Effector CD8-positive, alpha-beta T cell (primary cell): ENCODE data around the gene UBB.

Experiments
- DNase-seq: peaks from one replicate; lab custom pipeline; 2025; lab: John Stamatoyannopoulos, UW

UBB gene

DNA sequence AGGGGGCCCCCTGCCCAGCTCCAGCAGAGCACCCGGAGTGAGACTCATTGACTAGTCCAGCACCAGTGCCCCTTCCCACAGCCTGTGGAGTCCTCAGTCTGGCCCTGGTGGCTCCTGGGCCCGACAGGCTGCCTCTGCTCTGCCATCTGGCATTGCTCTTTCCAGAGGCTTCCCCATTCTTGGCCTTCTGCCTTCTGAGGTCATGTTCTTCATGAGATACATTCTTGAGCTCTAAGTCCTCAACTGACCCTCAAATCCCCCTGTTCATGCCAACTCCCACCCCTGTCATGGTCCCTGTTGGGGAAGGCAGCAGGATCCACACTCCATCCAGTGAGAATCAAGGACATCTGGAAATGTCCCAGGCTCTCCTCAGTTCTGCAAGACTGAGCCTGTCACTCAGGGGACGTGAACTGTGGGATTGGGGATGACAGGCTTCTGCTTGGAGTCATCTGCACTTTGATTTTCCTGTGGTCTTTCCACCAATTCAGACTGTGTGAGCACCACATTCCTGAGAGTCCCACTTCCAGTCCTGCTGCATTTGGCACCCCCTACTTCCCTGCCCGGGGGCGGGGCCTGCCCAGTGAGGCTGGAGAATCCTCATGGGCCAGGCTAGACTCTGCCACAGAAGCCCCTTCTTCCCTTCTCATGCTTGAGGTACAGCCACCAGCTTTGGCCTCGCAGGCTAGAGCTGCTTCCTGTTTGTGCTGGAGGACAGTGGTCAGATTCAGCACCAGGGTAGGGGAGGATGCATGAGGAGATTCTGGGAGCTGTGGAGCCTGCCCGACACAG lies 37.2 kb downstream of the UBB start:
- no peak for DNase-seq

DNA sequence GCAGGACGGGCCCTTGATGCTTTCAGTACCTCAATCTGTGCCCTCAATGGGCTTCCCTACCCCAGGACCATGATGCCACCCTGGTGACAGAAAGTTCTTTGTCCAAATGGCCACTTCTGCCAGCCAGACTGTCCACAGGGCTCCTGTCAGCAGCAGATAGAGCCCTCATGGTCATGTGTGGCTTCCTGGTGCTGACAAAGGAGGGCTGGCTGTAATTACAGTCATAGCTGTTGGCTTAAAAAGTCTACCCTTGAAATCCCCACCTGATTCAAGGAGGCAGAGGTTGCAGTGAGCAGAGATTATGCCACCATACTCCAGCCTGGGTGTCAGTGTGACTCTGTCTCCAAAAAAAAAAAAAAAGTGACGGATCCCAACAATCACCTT lies 37.8 kb downstream of the UBB start:
- DNase-seq = no peak

DNA sequence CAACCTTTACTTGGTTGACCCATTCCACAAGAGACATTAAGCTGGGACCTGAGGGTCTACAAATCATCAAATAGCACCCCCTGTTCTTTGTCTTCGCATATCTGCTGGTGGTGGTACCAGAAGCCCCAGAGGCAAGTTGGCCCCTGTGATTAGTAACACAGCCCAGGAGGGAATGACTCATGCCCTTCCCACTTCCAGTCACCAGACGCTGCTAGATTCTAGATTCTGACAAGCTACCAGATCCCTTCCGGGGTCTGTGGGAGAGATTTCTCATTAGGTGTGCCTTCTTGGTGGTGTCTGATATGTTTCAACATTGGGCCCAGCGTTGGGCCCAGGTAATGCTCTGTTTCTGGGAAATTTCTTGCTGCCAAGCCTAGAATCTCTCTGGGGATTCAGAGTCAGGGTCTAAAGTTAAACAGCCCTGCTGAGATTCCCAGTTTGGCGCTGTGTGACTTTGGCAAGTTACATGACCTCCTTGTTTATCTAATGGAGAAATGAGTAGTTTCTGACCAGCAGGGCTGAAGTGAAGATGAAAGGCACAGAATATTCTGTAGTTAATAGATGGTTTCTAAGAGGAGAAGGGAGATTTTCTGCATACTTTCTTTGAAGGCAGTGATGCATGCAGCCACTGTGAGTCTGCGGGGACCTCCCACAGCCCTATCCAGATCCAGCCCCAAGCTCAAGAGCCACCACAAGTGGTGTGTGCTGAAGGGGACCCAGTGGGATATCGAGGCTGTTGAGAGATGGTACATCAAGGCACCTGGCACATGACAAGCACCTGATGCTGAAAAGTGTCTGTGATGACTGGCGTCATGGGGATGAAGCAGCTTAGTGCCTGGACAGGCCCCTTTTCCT lies 38.4 kb downstream of the UBB start:
- DNase-seq = no peak

DNA sequence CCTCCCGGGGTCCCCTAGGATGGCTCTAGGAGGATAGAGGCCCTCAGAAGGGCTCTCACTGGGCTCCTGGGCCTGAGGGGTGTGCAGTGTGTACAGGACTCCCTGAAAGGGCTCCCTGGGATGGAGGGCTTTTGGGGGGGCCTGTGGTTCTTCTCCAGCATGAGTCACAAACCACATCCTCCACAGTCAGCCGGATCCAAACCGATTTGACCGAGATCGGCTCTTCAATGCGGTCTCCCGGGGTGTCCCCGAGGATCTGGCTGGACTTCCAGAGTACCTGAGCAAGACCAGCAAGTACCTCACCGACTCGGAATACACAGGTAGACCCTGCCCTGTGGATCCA lies 39.0 kb downstream of the UBB start:
- DNase-seq = no peak

DNA sequence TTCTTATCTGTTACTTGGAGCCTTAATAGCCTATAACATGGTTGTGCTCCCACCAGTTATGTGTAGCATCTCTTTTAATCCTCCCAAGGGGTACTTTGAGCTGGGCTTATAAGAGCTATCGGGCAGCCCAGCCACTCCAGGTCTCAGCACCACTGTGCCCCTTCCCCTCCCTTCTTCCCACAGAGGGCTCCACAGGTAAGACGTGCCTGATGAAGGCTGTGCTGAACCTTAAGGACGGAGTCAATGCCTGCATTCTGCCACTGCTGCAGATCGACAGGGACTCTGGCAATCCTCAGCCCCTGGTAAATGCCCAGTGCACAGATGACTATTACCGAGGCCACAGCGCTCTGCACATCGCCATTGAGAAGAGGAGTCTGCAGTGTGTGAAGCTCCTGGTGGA lies 41.5 kb downstream of the UBB start:
- DNase-seq = no peak

DNA sequence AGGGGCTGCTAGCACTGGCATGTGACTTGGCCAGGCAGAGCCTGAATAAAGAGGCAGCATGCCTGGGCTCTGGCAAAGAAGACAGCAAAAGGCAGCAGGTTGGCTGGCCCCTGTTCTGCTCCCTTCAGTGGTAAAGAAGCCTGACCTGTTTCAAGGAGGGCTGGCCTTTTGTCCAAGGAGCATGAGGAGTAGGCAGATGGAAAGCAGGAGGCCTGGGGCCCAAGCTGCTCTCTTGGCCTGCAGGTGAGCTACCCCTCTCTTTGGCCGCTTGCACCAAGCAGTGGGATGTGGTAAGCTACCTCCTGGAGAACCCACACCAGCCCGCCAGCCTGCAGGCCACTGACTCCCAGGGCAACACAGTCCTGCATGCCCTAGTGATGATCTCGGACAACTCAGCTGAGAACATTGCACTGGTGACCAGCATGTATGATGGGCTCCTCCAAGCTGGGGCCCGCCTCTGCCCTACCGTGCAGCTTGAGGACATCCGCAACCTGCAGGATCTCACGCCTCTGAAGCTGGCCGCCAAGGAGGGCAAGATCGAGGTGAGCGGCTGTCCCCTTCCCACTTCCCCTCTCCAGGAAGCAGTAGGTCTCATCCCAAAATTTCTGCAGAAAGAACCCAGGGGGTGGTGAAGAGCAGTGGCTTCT lies 42.5 kb downstream of the UBB start:
- DNase-seq = no peak

DNA sequence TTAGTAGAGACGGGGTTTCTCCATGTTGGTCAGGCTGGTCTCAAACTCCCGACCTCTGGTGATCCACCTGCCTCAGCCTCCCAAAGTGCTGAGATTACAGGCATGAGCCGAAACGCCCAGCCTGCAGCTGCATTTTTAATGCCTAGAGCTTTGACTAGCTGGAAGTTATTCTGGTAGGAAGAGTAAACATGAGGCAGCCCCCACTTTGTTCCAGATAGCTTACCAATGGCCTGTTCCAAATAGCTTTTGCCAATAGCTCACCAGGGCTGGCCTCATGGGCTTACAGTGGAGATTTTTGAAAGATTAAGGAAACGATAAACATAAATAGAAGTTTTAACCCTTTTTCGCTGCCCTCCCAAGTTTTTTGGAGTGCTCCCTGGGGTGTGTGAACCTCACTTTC lies 44.3 kb downstream of the UBB start:
- DNase-seq = no peak

DNA sequence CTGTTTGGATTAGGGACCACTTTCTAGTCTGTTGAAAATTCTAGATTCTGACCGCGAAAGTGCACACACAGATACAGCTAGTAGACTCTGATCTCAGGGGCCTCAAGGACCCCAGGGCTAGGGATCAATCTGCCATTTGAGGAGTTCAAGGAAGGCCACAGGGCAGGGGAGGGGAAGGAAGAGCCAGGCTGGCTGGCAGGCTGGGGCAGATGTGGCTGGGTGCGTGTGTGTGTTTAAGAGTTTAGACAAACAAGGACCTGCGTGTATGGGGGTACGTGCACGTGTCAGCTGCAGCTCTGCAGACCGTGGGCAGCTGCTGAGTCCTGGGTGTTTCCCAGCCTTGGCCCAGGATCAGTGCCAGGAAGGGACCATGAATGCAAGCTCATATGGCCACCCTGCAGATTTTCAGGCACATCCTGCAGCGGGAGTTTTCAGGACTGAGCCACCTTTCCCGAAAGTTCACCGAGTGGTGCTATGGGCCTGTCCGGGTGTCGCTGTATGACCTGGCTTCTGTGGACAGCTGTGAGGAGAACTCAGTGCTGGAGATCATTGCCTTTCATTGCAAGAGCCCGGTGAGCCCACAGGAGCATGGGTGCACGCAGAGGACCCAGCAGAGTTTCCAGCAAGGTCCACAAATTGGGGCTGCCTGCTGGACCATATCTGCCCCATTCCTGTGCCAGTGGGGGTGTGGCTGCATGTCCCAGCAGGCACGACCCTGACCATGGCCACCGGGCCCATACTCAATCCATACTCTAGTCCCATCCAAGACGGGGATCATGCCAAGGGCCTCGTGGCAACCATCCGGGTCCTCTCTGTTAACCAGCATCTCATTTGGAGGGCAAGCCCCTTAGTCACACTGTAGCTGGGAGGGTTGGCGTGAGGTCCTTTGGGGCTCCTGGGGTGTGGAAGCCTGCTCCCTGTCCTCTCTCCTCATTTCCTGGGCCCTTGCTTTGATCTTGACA lies 45.1 kb downstream of the UBB start:
- no peak for DNase-seq

DNA sequence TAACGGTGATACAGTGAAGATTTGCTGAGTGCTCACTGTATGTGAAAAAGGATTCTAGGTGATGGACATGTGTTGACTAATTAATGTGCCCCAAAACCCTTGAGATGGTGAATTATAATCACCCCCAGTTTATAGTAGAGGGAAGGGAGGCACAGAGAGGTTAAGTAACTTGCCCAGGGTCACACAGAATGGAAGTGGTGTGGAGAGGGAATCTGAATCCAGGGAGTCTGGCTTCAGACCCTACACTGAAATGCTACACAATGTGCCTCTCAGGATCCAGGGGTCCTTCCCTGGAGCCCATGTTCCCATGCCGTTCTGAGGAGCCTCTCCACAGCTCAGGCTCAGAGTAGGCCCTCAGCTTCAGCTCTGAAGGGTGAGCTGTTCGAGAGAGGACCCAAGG lies 46.1 kb downstream of the UBB start:
- DNase-seq = no peak

DNA sequence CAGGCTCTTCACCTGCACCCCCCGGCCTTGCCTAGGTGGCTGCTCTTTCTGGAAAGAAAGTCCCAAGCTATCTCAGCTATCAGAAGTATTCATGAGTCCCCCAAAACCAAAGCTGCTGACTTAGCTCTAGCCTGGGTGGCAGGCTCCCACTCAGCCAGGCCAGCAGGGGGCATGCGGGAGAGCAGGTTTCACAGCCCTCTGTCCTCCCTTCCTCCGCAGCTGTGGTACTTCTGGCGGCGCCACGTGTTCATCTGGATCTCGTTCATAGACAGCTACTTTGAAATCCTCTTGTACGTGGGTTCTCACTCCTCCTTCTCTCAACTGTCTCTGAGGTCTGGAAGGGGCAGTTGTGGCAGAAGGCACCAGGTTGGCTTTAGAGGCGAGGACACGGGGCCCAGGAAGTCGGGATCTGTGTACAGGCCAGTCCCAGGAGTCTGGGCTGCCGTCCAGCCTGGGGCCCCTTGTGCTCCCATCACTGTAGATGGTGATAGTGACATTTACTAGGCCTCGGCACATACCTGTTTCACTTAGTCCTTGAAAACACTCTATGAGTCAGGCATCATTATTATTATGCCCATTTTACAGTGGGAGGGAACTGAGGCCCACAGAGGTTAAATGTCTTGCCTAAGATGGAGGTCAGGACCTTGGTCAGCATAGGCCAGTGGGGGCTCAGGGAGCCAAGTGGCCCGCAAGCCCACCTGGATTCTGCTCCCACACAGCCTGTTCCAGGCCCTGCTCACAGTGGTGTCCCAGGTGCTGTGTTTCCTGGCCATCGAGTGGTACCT lies 47.4 kb downstream of the UBB start:
- DNase-seq = peak; percentile 10

DNA sequence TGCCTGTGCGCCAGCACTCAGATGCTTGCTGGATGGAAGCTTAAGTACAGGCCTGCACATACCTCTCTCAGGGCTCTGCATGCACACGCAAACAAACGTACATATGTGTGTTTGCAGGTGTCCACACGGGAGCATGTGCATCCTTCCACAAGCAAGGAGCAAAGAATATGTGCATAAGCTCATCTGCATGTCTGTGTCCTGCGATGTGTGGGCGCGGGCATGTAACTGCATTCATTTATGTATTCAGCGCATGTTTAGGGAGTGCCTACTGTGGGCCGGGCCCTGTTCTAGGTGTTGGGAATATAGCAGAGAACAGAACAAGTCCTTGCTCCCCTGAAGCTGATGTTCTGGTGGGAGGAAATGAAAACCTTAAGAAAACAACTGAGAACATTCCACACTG lies 48.2 kb downstream of the UBB start:
- no peak for DNase-seq

DNA sequence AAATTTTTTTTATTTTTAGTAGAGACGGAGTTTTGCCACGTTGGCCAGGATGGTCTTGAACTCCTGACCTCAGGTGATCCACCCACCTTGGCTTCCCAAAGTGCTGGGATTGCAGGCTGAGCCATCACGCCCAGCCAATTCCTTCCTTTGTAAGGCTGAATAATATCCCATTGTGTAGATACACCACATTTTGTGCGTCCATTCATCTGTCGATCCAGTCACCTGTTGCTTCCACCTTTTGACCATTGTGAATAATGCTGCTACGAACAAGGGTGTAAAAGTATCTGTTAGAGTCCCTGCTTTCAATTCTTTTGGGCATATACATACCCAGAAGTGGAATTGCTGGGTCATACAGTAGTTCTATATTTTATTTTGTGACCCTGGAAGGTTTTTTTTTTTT lies 49.8 kb downstream of the UBB start:
- DNase-seq = no peak

DNA sequence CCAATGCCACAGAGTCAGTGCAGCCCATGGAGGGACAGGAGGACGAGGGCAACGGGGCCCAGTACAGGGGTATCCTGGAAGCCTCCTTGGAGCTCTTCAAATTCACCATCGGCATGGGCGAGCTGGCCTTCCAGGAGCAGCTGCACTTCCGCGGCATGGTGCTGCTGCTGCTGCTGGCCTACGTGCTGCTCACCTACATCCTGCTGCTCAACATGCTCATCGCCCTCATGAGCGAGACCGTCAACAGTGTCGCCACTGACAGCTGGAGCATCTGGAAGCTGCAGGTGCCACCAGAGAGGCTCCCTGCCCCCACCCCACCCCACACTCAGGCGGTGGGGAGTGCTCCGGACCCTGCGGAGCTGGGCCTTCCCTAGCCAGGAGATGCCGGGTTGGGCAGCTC lies 51.1 kb downstream of the UBB start:
- no peak for DNase-seq
